B cell (primary cell): ENCODE data around the gene PSMB3.

Experiments
- EZH2 ChIP-seq: IDR thresholded peaks from 2 replicates; pipeline ENCODE4 v1.6.1; 2012; ENCODE audit warnings: borderline replicate concordance, low read depth, mild to moderate bottlenecking, moderate library complexity, low read length; ENCODE audit not compliant: insufficient read depth, poor library complexity, severe bottlenecking
- TF ChIP-seq, protein P1 (sequence below): fragments of 200-600 bp; IDR thresholded peaks from one replicate; pipeline ENCODE4 v1.8.0; 2022; ENCODE audit warnings: antibody characterized with exemption, mild to moderate bottlenecking

DNA sequence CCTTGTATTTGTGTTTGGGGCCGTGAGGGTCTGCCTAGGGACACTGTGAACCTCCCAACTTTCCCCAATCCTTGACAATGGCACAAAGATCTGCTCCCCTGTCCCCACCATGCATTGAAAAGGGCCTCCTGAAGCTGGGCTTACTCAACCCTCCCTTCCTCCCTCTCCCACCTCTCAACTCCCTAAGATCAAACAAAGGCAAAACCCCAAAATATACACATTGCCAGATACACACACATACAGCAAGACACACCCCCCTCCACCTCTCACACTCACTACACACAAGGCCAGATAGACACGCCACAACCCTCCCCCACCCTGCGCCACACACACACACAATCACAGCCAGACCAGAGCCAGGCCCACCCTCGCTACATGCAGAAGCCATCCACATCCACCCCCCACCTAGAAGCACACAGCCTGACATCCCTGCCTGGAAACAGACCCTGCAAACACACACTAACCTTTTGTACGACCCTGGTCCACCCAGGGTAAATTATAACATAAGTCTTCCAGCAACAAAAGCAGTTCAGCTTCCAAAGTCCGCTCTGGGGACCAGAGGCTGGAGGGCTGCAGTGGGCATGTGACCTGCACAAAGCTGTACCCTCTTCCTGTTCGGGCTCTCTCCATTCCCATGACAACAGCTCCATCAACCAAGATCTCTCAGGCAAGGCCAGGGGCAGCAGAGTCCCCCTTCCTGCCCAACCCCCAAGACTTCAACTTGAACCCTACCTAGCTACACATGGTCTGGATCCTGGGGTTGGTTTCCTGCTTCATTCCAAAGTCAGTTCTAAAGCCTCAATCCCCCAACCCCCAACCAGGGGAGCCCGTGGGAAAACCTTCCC lies 6.3 kb upstream of the PSMB3 start:
- TF ChIP-seq, protein P1, sequence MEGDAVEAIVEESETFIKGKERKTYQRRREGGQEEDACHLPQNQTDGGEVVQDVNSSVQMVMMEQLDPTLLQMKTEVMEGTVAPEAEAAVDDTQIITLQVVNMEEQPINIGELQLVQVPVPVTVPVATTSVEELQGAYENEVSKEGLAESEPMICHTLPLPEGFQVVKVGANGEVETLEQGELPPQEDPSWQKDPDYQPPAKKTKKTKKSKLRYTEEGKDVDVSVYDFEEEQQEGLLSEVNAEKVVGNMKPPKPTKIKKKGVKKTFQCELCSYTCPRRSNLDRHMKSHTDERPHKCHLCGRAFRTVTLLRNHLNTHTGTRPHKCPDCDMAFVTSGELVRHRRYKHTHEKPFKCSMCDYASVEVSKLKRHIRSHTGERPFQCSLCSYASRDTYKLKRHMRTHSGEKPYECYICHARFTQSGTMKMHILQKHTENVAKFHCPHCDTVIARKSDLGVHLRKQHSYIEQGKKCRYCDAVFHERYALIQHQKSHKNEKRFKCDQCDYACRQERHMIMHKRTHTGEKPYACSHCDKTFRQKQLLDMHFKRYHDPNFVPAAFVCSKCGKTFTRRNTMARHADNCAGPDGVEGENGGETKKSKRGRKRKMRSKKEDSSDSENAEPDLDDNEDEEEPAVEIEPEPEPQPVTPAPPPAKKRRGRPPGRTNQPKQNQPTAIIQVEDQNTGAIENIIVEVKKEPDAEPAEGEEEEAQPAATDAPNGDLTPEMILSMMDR: no peak
- TF ChIP-seq EZH2: no peak
